Prostate gland (tissue), 2 donors: ENCODE results near the gene PHTF2.

ENCODE experiments used
- POLR2A ChIP-seq: fragments of 450-650 bp; IDR thresholded peaks from one replicate; pipeline ENCODE4 v1.6.1; 2016; ENCODE audit warnings: antibody characterized with exemption, mild to moderate bottlenecking
- TF ChIP-seq, protein P1 (sequence below), 4 experiments: fragments of 200-600 bp in 2 of 4; fragments of 450-650 bp in 2 of 4; sonication (generic) in 2 of 4; IDR thresholded peaks; 1 replicate in 3 of 4; 2 replicates in 1 of 4; pipeline ENCODE4 v1.5.1; 2016 to 2019; ENCODE audit warnings: antibody characterized with exemption in 4 of 4, mild to moderate bottlenecking in 2 of 4, moderate library complexity in 2 of 4

DNA sequence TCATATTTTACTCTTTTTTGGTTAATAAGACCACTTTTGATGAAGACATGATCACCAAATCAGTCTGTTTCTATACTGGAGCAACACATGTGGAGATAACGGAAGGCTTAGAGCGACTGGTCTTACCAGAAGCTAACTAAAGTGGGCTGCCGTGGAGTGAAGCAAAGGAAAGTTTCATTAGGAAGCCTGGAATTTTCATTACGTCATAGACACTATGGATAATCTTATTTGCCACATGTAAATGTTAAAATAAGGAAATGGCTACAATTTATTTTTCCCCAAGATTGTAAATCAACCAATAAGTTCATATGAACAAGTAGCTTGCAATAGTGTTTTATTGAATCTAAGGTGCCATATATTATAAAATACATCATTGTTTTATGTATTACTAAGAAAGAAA, 185.4 kb downstream of the PHTF2 start:
- TF ChIP-seq, protein P1, sequence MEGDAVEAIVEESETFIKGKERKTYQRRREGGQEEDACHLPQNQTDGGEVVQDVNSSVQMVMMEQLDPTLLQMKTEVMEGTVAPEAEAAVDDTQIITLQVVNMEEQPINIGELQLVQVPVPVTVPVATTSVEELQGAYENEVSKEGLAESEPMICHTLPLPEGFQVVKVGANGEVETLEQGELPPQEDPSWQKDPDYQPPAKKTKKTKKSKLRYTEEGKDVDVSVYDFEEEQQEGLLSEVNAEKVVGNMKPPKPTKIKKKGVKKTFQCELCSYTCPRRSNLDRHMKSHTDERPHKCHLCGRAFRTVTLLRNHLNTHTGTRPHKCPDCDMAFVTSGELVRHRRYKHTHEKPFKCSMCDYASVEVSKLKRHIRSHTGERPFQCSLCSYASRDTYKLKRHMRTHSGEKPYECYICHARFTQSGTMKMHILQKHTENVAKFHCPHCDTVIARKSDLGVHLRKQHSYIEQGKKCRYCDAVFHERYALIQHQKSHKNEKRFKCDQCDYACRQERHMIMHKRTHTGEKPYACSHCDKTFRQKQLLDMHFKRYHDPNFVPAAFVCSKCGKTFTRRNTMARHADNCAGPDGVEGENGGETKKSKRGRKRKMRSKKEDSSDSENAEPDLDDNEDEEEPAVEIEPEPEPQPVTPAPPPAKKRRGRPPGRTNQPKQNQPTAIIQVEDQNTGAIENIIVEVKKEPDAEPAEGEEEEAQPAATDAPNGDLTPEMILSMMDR (IDR thresholded peaks at IDR 0.05) = no peak
- no peak for TF ChIP-seq POLR2A
